Brain microvascular endothelial cell (primary cell): Measurements from ENCODE around the gene CAMK1D.

Experiments used
- DNase-seq: peaks from one replicate; pipeline ENCODE4 v3.0.0-alpha.2; 2020
- H3K27ac ChIP-seq: fragments of 250-450 bp; sonication (Bioruptor Pico); 2 replicates; pipeline ENCODE4 v1.5.1; 2020; ENCODE audit warnings: mild to moderate bottlenecking, moderate library complexity
- H3K27me3 ChIP-seq: fragments of 250-450 bp; sonication (Bioruptor Pico); replicated peaks from 2 replicates; pipeline ENCODE4 v1.5.1; 2020; ENCODE audit warnings: mild to moderate bottlenecking
- H3K36me3 ChIP-seq: fragments of 250-450 bp; sonication (Bioruptor Pico); replicated peaks from 2 replicates; pipeline ENCODE4 v1.5.1; 2020; ENCODE audit warnings: mild to moderate bottlenecking
- H3K4me3 ChIP-seq: 2 replicates; pipeline ENCODE4 v1.5.1; 2011; ENCODE audit warnings: low read depth, mild to moderate bottlenecking, control low read depth, low read length, moderate library complexity
- in situ Hi-C: cut with HindIII; loops from 2 replicates; pipeline ENCODE4 v1.10.0; 2017; ENCODE audit warnings: low sequenced_read_pairs, low pct_ligation_motif_present
- TF ChIP-seq, protein P1 (sequence below): IDR thresholded peaks from 2 replicates; pipeline ENCODE4 v1.5.1; 2011; ENCODE audit warnings: low read depth, mild to moderate bottlenecking, moderate library complexity, low read length, control low read depth, inconsistent platforms; ENCODE audit errors: missing control alignments

CAMK1D gene

DNA sequence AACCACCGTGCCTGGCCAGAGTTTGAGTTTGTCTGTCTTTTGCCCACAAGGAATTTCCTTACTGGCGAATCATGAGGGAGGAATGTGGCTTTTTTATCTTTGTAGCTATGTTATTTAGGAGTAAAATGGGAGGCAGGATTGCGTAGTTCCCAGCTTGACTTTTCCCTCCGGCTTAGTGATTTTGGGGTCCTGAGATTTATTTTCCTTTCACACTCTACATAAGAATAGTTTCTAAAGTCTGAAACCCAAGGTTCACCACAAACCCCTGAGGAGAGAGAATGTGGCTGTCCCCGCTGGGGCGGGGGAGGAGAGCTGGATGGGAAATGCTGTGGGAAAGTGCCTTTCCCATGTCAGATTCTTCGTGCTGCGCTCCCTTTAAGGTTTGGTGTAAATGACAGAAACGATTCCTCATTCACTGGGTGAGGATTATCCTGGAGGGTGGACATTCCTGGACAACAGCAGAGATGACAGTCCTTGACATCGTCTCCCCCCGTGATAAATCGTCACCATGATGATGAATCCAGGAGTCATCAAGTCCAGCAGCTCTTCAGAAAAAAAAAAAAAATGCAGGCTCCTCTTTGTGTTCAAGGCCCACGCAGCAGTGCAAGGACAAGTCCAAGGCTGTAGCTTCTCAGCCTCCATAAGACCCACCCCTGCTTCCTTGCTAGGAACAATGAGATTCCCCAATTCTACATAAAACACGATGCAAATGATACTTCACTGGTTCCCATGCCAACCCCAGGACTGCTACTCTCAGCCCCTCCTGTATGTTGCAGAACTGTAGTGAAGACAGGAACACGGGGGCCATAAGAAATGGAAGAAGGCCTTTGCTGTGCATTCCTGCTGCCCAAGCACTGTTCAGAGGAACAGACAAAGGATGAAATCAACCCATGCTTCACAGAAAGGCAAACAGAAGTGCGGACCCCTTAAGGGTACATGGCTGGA lies 419.1 kb downstream of the CAMK1D start:
- Histone ChIP-seq H3K27ac (peak overlapping the region; percentile 79), H3K4me3 (no peak overlapping the region), H3K36me3 (no peaks in the 10 kb centered on the region), H3K27me3 (no peaks in the 10 kb centered on the region)
- TF ChIP-seq, protein P1, sequence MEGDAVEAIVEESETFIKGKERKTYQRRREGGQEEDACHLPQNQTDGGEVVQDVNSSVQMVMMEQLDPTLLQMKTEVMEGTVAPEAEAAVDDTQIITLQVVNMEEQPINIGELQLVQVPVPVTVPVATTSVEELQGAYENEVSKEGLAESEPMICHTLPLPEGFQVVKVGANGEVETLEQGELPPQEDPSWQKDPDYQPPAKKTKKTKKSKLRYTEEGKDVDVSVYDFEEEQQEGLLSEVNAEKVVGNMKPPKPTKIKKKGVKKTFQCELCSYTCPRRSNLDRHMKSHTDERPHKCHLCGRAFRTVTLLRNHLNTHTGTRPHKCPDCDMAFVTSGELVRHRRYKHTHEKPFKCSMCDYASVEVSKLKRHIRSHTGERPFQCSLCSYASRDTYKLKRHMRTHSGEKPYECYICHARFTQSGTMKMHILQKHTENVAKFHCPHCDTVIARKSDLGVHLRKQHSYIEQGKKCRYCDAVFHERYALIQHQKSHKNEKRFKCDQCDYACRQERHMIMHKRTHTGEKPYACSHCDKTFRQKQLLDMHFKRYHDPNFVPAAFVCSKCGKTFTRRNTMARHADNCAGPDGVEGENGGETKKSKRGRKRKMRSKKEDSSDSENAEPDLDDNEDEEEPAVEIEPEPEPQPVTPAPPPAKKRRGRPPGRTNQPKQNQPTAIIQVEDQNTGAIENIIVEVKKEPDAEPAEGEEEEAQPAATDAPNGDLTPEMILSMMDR: no peak
- in situ Hi-C loops: no loop called here
- DNase-seq: peak; percentile 76

DNA sequence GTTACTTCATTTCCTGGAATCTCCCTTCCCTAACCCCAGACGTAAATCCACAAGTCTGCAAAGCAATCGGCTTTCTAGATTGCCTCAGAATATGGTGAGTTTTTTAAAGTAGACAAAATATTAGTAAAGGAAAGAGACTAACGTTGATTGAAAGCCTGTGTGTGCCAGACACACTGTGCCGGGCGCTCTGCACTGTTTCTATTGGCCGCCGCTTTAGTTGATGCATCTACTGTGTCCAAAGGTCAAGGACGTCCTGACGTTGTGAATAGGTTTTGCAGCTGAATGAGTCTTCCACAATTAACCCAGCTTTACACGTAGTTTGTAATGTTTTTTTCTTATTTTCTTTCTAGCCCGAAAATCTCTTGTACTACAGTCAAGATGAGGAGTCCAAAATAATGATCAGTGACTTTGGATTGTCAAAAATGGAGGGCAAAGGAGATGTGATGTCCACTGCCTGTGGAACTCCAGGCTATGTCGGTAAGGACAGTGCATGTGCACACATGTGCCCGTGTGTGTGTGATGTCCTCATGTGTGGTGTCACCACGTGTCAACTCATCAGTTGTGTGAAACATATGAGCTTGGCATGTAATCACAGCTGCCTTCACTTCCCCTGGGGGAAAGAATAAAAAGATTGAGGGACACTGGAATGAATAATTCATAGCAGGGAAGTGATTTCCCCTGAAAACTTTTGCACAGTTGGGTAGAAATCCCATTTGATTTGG lies 420.1 kb downstream of the CAMK1D start:
- H3K27ac ChIP-seq: no peak overlapping the region
- no peak for DNase-seq
- TF ChIP-seq, protein P1: no peak
- no peaks in the 10 kb centered on the region for H3K27me3 ChIP-seq
- H3K4me3 ChIP-seq: no peak overlapping the region
- H3K36me3 ChIP-seq: no peaks in the 10 kb centered on the region
- in situ Hi-C loops: no loop called here

DNA sequence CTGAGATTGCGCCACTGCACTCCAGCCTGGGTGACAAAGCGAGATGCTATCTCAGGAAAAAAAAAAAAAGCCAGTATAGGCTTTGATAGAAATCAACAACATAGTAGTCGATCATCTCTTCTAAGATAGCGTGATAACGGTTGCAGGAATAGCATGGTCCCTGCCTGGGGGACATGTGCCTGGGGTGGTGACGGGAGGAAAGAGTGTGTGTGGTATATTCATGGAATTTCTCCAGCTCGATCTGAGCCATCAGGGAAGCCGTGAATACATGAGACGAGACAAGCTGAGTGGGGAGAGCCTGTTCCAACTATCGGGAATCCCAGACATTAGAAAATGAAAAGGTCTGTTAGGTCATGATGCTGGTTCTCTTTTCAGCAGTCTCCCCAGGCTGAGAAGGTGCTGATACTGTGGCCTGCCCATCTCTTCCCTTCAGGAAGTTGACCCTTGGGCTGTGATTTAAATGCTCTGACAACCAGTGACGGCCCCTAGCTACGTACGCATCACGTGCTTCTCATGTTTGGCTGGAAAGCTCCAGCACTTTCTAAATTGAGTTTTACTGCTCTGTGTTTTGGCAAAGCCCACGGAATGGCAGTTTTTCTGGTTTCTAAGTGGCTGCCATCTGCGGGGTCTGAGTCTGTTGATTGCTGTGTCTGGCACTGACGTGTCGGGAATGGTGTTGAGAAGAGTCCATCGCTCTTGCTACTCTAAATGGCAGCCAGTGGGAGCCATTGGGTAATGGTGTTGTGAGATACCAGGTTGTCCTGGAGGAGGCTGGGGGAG lies 422.8 kb downstream of the CAMK1D start:
- DNase-seq: no peak
- Histone ChIP-seq H3K27me3 (no peaks in the 10 kb centered on the region), H3K27ac (no peak overlapping the region), H3K4me3 (no peak overlapping the region), H3K36me3 (no peaks in the 10 kb centered on the region)
- TF ChIP-seq, protein P1: no peak
- in situ Hi-C loops: no loop called here

DNA sequence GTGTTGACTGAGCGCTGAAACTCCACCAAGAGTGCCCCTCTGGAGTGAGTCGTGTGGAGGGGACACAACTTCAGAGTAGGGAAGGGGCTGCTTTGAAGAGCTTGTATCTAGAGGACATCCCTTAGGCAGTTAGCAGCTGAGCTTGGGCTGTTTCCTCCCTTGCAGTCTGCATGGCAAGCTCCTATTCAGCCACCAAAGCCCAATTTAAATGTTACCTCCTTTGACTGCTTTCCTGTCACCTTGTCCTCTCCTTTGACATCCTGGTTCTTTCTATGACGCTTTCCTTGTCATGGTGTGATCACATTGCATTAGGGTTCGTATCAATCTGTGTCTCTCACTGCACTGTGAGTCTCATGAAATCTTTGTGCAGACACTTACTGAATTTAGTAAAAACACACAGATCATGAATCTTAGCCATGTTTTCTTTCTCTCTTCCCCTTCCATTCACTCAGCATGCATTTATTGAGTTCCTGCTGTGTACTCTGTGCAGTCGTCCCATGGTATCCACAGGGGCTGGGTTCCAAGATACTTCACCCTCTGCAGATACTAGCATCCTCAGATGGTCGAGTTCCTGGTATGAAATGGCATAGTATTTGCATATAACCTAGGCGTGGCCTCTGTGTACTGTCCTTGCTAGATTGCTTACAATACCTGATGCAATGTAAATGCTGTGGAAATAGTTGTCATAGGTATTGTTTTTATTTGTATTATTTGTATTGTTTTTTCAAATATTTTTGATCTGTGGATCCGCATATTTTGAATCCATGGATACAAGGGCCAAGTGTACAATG lies 423.6 kb downstream of the CAMK1D start:
- DNase-seq: no peak

More for the DNA sequence above, 423.6 kb downstream of the CAMK1D start:
- Histone ChIP-seq H3K27me3 (no peaks in the 10 kb centered on the region), H3K27ac (no peak overlapping the region), H3K36me3 (no peaks in the 10 kb centered on the region), H3K4me3 (no peak overlapping the region)
- in situ Hi-C loops: no loop called here
- TF ChIP-seq, protein P1: no peak
